Stimulated activated CD4-positive, alpha-beta T cell treated with anti-CD3 and anti-CD28 coated beads, Interleukin-15, amount 100 ng/mL, for 48 hours (primary cell): ENCODE measurements around the gene RAC2.
"Not testable (repeated sequence)": the region's sequence is repeated elsewhere in the genome, so short reads cannot be mapped to it uniquely, and the experiment has no call there.

ENCODE experiments used
- DNase-seq, 2 donors: peaks; one replicate each; pipeline ENCODE4 v3.0.0-alpha.2; 2020; ENCODE audit warnings: low read depth in 2 of 2

The RAC2 gene

DNA sequence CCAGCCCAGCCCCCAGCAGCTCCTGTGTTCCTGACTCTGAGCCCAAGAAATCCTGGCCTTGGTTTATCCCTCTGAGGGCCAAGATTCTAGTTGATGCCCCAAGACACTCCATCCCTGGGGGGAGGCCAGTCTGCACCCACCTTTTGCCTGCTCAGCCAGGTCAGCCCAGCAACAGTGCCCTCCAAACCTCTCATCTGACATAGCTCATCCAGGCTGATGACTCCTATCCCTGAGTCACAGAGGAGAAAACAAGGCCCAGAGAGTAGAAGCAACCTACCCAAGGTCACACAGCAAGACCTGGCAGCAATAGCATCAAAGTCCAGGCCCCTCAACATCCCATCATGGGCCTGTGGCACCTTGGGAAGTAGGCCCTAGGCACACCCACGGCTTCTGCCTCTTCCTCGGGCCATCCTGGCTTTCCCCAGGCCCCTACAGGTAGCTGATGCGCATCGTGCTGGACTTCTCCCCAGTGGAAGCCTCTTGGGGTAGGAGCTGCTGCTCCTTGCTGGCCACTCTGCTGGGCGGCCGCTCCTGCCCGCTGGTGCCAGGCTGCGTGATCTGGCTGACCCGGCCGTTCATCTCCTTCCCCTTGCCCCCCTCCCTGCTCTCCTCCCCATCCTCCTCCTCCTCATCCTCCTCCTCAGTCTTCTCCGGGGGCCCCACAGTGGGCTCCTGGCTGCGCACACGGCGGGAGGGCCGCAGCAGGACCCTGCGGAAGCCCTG is 37.8 kb downstream of the RAC2 start:
- DNase-seq = no peak

DNA sequence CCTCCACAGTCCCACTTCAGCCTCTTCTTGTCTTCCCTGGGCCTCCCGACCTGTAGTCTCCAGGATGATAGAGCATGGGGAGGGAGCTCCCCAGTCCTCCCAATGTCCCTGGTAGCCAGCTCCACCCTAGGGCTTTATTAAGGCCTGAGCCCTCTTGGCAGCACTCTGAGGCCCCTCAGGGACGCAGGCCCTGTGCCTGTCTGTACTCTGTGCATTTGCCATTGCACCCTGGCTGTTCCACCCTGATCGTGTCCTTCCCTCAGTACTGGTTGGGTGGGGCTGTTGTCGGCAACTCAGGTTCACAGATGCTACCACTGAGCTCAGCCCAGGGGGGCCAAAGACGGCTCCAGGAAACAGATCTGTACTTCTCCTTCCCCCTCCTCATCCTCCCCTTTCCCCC is 39.0 kb downstream of the RAC2 start:
- DNase-seq = no peak

DNA sequence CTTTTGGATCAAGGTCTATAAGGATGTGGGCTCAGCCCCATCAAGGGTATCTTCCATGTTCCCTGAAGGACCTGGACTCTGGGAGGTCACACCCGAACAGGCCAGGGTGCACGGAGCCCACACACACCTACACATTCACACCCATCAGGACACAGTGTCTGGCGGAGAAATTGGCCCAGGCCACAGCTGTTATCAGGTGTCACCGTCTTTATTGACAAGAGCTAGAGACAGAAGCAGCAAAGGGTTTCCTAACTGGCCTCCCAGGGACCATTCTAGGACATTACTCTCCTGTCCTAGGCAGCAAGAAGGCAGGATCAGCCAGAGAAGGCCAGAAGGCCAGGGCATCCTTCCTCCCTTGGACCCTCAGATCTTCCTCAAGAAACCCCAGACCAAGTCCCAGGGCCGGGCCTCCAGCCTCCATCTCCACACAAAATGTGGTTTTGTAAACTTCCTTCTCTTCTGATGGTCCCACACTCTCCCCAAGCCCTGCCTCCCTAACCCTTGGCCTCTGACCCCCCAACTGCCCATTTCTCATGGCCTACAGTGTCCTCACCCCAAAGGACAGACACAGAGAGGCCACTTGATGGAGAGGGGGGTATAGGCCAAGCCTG is 39.9 kb downstream of the RAC2 start:
- DNase-seq = no peak

DNA sequence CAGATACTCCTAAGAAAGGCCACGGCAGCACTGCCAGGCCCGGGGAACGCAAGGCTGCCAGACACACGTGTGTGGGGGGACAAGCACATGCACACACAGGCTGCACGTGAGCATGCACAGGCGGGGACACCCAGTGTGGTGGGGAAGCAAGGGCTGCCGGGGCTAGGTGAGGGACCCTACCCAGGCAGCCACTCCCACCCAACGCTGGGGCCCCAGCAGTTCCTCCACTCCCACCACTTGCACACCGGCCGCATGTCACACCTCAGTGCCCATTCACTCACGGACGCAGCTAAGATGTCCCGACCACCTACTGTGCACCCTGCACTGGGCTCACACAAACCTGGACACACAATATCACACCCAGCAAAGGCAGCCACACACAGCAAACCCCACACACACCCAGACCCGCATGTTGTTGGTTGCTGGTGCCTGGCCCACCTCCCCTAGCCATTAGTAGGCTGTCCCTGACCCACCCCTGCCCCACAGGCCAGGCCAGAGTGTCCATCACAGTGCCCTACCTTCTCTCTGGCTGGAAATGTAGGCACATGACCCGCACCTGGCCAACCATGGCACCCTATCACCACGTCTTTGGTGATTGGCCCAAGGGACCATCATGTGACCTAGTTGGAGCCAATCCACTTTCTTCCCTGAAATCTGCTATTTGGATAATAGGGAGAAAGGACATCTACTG is 40.6 kb downstream of the RAC2 start:
- no peak for DNase-seq

DNA sequence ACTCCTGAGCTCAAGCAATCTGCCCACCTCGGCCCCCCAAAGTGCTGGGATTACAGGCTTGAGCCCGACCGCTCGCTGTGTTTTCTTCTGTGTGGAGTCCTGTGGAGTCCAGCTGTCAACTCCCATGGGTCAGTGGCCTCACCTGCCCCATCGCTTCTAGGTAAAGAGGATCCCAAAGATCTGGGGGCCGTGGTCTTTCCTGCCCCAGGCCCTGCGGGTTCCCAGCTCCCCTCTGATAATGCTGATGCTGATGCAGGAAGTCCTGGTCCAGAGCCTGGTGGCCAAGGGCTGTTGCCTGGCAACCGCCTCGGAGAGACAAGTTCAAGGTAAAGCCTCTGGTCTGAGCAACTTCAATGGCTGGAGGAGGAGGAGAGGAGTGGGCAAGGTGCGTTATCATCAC is 41.4 kb downstream of the RAC2 start:
- no peak for DNase-seq

DNA sequence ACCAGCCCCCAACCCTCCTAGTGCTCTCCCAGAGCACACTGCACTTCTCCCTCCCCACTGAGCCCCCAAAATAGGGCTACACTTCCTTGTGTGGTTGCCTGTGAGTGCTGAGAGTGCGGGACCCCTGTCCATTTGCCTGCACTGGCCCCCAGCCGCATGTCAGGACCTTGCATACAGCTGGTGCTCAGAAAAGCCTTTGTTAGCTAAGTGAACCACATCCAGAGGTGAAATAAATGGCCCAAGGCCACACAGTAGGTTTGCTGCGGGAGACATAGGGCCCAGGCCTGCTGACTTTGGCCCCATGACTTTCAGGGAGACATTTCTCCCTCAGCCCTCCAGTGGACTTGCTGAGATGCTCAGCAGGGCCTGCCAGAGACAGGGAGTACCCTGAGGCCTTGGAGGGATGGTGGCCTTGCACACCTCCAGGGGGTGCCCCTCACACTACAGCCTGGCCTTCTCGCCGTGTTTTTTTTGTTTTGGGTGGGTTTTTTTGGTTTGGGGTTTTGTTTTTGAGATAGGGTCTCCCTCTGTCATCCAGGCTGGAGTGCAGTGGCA is 42.0 kb downstream of the RAC2 start:
- no peak for DNase-seq

DNA sequence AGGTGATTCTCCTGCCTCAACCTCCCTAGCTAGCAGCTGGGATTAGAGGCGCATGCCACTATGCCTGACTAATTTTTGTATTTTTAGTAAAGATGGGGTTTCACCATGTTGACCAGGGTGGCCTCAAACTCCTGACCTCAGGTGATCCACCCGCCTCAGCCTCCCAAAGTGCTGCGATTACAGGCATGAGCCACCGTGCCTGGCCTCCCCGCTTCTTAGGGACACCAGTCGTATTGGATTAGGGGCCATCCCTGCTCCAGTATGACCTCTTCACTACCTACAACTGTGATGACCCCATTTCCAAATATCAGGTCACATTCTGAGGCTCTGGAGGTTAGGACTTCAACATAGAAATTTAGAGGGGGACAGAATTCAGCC is 42.6 kb downstream of the RAC2 start:
- DNase-seq = not testable (repeated sequence)

DNA sequence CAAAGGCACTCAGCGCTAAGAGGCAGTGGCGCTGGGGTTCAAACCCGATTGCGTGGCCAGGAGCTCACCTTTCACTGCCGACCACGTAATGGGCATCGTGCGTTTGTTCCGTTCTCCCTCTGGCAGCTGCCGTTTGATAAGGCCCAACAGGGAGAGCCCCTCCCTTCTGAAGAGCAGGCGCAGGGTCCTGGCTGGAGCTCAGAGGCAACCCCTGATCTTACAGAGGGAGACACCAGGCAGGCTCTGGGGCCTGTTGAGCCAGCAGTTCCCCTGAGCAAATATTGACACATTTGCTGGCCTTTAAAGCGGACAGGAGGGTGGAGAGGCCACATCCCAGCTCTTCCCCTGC is 44.3 kb downstream of the RAC2 start:
- DNase-seq = no peak

DNA sequence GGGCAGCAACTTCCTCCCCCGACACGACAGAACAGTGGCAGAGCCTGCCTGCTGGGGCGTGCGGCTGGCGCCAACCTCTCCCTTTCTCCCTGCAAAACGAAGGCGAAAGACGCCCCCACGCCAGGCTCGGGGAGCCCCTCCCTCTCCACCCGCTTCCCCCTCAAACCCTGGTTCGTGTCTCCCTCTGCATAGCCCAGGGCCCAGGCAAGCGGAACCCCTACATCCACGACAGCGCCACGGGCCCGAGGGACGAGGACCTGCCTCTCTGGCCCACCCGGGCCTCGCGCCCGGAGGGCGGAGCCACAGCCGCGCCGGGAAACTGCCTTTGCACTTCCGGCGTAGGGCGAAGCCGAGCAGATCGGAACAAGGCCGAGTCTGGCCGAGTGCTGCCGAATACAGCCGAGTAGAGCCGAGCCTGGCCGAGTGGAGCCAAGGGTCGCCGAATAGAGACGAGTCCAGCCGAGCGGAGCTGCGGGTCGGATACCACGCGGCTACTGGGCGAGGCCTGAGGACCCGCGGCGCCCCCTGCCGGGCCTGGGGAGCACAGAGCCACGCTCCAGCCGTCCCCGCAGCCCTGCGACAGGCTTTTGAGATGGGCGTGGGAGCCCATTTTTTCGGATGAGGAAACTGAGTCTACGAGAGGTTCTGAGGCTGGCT is 44.8 kb downstream of the RAC2 start:
- peak; percentile 99 to 100 for DNase-seq

DNA sequence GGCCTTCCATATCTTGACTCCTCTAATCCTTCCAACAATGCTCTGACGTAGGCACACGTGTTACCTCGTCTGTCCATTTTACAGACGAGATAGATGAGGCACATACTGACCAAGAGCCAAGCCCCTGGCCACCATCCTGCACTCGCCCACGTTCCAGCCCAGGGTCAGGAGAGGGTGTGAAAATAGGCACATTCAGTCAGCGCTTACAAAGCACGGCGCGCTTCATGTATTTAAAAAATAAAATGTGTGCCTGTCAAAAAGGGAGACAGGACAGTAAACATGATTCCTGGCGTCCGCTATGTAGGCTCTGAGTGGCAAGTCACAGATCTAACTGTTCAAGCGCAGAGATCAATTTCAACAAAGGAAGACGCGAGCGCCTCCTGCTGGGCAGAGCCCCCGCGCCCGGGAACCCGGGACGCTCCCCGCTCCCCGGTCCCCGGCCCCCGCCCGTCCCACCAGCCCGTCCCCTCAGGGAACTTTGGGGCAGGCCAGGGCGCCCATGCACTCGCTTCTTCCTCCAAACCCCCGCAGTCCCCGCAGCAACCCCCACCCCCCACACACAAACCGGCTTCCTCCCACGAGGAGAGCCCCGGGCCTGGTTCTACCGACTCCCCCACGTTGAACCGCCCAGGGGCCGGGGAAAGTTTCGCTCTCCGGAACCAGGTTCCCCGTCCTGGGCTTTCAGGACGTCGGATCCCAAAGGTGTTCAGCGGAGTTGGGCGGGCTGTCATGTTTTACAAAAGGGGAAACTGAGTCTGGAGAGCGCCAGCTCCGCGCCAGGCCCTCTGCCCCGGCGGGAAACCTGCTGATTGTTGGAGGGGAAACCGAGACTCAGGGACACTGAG is 45.6 kb downstream of the RAC2 start:
- DNase-seq = peak; percentile 78 to 91

DNA sequence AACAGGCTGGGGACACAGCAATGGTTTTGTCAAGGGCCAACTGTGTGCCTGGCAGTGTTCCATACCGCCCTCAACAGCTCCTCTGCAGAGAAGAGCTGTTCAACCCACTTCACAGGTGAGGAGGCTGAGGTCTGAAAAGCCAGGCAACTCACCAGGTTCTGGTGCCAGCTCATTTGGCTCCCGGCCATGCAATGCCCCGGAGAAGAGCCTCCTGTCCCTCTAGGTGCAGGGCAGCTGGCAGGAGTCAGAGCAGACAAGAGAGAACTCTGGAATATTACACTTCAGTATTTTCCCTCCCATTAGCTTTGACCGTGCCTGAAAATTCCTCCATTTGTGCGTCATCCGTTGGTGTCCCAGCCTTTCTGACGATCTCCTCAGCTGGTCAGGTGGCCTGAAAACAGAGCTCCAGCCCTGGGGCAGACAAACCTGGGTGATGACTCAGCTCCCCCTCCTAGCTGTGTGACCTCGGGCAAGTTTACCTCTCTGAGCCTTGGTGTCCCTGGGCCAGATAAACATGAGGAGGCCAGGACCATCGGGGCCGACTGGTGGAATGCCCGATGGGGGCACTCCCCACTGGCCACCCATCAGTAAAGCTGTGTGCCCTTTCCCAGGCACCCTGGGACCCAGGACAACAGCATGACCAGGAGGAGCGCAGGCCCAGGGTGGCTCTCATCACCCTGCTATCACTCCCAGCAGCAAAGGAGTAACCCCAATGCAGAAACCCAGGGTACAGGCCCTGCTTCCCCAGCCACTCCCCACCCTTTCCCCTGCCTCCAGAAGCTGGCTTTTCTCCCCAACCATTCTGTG is 46.4 kb downstream of the RAC2 start:
- DNase-seq = no peak

DNA sequence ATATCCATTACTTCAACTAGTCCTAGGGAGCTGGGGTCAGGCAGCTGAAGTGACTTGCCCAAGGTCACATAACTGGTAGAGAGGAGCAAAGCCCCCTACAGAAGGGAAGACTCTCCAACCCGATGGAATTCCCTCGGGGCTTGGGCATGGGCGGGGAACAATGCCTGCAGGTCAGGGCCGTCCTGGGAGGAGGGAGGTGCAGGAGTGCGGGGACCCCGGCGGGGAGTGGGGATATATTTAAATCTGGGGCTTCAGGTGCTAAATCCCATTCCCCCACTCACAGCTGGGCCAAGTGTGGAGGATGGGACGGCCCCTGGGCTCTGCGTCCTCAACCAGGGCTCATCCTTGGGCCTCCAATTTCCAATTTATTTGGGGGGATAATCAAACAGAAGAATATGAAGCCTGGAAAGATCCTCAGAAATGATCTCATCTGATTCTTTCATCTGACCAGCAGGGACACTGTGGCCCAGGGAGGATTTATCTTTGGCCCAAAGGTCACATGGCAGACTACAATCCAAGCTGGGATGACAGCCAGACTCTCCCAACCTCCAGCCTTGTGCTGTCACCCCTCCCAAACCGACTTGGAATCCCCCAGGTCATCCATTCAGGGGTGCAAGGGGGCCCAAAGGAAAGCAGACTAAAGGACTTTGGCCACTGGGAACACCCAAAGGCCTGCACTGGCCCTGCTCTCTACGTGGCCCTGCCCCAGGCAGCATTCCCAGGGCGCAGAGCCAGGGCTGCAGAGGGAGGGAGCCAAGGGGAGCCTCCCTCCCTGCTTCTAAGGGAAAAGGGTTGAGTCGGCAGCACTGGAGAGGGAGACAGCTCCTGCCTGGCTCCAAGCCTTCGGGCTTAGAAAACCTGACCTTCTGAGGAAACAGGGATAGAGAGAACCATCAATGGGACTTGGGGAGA is 47.3 kb downstream of the RAC2 start:
- DNase-seq = no peak

DNA sequence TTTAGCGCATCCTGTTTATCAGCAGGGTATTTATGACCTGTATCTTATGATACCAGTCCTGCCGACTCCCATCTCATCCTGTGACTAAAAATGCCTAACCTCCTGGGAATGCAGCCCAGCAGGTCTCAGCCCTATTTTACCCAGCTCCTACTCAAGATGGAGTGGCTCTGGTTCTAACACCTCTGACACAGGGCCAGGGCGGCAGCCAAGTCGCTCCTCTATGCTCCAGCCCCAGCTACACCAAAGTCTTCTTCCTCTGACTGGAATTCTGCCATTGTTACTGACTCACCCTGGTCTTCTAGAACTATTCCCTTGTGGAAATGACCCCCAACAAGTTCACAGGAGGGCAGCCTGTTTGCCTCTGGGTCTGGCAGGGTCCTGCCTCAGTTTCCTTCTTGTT is 48.1 kb downstream of the RAC2 start:
- no peak for DNase-seq

DNA sequence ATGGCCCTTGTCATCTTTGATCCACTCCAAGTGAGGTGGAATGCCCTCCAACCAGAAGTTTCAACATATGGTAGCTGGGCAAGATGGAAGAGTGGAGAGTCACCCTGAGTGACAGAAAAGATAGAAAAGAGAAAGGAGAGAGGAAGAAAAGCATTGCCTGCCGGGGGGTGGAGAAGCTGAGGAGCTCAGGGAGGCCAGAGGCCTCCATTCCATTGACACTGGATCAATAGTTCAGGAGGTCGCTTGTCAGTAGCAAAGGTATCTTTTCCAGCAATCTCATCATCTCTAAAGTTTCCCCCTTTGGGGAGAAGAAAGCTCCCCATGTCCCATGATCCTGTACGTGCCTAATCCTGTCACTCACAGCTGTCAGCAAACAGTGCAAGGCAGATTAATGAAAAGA is 49.3 kb downstream of the RAC2 start:
- DNase-seq = no peak

DNA sequence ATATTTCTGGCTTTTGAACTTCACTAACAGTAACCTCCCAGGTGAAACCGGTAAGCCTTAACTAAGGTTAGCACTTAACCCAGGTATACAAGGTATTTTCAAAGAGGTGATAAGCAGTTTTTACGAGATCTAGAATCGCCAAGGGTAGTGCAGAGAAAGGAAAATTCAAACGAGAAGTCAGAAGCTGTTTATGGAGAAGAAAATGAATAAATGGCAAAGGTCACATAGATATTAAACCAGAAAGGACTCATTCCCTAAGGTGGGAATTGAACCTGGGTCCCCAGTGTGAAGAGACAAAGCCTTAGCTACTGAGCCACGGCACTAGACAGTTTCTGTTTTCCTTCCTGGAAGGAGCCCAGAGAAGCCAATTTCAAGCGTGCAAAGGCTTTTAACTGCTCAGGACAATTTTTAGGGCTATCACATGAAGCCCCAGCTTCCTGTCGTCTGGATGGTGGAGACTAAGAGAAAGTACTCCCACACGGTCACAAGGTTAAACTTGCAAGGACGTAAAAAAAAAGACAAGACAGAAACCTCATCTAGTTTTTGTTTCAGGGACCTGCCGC is 50.4 kb downstream of the RAC2 start:
- peak in 1 of 2 donors; percentile 35 for DNase-seq

DNA sequence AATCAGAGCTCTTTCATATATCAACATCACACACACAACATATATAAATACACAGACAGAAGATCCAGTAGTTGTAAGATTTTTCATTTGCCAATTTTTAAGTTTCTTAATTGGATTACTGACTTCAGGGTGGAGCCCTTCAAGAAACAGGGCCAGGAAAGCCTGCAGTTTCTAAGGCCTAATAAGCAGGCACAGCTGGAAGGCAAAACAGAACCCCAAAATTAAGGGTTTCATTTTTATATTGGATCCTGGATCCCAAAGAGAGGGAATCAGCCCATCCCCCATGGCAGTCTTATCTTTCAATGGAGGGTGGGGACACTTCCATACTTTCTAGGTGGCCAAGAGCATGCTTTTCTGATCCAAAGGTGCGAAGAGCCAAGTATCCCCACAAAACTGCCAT is 51.3 kb downstream of the RAC2 start:
- no peak for DNase-seq

DNA sequence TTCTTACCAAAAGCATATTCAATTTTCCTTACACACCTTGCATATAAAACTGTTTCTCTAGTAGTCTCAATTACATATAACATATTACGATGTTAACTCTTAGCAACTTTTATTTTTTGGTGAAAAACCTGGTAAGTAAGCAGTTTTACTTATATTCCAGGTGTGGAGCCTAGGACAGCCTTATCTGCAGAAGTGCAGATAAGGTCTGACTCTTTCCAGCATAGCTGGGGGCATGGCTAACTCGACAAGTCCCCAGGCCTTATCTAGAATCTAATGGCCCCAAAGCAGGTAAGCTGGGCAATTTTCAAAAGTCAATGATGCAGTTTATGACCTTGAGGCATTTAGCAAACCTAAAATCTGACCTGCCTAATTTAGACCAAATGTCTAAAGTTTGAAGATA is 51.9 kb downstream of the RAC2 start:
- DNase-seq = no peak

DNA sequence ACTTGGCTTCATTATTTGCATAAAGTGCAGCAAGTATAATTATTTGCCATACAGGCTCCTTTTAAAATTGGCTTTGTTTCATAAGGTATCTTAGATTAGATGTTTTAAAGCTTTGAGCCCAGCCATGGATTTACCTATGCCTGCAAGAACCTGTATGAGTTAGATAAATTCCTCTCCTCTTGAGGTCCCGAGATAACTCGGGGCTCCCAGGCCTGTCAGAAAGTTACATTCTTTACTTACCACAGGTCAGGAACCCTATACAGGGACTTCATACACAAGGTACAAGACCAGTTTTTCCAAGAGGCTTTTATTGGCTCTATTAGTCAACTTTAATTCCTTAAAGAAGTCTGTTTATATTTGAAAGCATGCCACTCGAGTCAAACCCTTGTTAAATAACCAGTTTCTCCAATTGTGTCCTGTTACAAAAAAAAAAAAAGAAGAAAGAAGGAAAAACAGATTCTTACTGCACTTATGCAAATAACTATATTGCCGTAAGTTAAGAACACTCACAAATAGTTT is 53.7 kb downstream of the RAC2 start:
- DNase-seq = no peak

DNA sequence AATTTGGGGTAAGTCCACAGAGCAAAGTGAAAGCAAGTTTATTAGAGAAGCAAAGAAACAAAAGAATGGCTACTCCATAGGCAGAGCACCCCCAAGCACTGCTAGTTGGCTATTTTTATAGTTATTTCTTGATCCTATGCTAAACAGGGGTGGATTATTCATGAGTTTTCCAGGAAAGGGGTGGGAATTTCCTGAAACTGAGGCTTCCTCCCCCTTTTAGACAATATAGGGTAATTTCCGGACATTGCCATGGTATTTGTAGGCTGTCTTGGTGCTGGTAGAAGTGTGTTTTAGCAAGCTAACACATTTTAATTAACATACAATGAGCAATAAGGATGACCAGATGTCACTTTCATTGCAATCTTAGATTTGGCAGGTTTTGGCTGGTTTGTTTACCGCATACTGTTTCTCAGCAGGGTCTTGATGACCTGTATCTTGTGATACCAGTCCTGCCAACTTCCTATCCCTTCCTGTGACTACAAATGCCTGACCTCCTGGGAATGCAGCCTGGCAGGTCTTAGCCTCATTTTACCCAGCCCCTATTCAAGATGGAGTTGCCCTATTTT is 55.1 kb downstream of the RAC2 start:
- DNase-seq = no peak
